GM21390 (cell line): ENCODE data around the gene CHRNA1.

Experiments
- ATAC-seq: cut with Tn5 transposase; IDR thresholded peaks from one replicate; pipeline ENCODE4 v1.9.1; 2021; ENCODE audit not compliant: unreplicated experiment

Gene CHRNA1

DNA sequence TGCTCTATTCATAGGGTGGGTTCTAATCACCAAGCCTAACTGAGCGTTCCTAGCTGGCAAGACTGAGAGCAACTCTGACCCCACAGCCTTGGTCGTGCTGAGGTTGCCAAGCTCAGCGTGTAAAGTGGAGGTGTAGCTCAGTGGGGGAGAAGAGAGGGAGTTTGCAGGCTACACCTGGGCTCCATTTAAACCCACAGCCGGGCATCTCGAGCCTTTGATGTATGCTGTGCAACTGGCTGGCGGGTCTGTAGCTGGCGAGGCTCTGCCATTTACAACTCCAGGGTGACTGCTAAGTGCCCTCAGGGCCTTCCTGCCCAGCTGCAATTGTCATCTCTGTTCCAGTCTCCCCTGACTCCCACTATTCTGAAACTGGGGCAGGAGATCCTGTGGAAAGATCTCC is 20.0 kb upstream of the CHRNA1 start:
- ATAC-seq: no peak

DNA sequence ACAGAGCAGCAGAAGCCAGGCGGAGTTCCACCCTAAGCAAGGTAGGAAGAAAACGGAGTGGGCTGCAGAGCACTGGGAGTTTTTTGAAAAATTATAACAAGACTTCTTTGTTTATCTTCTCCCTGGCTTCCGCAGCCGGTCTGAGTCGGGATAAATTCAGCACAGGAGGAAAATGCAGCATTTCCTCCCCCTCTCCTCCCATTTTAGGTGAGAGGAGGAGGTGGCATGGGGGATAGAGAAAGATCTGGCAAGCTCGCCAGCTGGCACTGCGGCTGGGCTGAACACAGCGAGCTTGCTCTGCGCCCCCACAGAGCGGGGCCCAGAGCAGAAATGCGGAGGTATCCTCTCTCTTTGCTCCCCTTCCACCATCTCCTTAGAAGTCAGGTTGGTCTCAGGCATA is 17.7 kb upstream of the CHRNA1 start:
- no peak for ATAC-seq

DNA sequence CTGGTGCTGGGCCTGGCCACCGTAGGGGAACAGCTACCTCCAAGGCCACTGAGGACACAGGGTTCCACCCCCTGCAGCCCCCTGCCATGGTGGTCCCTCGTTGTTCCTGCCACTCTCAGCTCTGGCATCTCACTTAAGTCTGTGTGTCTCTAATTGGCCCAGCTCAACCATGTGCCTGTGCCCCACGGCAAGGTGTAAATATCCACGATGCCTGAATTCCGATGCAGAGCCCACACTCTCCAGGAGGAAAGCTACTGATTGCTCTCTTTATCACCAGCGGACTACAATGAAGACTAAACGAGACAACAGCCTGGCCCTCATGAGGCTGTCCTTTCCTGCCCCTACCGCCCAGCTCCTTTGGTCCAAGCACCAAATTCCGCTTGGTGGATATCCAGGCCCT is 17.0 kb upstream of the CHRNA1 start:
- ATAC-seq: no peak

DNA sequence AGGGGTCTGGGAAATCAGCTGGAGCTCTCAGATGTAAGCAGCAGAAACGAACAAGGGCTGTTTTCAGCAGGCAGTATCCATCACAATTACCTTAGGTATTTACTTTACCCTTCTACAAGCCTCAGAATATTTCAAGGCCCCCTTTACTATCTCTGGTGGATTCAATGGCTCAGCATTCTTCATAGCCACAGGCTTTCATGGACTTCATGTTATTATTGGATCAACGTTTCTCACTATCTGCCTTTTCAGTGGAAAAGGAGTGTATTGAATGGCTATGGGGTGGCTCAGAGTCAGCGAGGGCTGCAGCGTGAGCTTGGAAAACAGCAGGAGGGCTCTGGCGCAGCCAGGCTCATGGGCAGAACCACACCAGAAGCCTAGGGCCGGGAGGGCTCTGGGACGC is 16.6 kb upstream of the CHRNA1 start:
- no peak for ATAC-seq

DNA sequence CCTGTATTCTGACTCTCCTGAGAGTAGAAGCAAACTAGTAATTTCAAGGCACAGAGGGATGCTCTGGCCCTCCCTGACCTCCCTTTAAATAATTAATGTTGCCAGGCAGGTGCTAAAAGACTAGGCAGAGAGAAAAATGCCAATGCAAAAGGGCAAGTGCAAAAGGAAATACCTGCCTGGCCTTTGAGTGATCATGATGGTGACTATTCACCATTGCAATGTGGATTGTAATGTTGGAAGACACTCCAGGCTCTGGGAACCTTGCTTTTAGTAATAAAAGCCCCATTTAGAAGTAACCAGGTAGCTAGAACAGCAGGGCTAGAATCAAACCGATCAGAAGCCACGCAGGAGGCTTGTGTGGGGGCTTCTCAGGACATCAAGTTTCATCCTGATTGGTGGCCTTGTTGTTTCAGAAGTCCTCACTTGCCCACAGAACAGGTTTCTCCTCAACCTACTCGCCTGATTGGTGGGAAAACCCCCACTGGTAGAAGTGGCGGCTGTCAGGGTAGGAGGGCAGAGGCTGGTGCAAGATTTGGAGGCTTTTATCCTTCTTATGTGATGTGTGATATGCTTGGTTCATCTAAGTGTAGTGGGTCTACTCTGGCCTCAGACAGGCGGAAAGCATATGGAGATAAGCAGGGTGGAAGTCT is 16.0 kb upstream of the CHRNA1 start:
- ATAC-seq: no peak

DNA sequence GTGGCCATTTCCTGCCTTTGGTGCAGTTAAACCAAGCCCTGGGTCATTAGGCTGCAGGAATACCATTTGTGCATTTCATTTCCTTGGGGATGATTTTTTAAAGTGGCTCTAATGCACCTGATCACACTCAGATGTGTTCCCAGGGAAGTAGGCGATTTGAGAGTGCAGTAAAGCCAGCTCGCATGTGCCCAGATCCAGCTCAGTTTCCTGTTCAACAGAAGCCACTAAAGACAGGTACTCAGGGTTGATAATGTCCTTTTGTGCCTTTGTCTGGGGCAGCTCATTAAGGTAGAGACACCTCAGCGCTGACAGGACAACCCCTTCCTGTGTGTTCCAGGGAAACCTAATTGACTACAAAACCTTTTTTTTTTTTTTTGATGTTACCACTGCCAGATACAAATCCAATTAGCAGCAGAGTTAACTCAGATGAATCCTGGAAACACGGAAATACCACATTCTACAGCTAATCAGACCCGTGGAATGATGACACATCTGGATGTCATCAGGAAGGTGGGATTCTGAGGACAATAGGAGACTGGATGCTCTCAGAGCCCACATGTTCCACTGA is 15.2 kb upstream of the CHRNA1 start:
- ATAC-seq: no peak

DNA sequence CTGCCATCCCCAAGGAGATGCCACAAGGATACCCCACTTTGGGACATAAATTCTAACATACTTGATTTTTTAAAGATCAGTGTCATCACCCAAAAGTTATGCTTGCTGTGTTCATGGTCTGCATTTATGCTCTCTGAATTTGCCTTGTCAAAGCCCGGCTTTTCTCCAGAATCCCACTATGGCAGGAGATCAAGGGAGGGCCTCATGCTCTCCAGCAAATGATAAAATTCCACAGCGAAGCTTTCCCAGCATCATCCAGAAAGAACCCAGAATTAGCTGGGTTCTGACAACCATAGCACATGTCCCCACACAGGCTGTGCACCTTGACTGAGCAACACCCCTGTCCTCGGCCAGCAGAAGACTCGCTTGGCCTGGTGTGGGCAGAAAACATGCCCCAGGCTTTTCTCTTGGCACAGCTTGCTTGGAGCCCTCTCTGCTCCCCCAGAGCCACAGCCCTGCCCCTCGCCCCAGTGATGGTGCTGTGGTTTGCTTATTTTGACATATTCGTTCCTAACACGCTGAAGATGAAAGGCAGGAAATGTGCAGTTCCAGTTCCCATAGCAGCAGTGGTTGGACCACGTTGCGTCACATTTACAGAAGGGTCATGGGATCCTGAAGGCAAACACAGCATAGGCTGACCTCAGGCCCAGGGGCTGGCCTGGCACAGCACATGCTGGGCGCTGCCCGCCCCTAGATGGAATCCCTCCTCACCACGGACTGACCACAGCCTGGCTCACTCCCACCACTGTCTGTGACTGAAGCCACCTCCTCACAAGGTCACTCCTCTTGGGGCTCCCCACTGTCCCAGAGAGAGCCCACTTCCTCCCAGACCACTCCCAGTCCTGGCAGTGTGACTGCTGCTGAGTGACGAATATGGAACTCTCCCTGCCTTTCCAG is 14.1 kb upstream of the CHRNA1 start:
- ATAC-seq: no peak

DNA sequence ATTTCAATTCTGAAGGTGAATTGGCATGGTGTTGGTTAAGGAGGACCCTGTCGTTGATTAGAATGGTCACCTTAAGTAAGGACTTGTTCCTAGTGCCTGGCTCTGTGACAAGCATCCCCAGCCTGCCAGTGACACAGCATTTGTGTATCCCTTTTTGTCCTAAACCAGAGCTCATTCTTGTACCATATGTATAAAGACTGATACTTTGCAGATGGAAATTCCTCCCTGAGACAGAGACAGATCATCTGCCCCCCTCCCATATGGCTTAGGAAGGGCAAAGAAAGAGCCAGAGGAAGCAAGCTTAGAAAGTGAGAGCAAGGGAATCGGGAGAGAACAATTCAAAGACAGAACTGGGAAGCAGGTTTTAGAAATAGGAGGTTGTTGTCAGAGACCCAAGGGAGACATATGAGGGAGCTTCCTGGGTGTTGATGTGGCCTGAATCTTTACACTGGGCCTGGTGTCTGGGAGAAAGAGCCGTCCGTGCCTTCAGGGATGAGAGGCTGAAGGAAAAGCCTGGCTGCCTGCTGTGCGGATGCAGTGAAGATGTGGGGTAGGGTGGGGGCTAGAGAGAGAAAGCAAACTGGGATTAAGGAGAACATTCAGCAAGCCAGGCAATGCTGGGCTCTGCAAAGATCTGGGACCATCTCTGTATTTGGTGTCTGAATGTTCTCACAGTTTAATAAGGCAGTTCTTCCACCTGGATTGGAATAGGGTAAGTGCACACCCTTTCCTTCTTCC is 13.2 kb upstream of the CHRNA1 start:
- no peak for ATAC-seq

DNA sequence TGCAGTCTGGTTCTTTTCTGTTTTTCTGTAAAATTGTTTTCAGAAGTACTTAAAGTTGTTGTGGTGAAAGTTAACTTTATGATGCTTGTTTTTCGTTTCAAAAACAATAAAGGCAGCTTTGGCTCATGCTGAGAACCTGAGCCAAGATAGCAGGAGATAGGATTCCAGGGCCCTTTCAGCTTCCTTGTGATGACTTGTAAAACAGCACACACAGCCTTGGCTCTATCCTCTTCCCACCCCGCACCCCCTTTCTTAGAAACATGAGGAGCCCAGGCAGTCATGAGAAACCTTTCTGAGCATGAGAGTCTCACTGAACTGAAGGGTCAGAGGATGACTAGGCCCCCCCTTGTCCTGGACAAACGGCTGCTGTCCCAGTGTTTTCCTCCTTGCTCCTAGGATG is 12.4 kb upstream of the CHRNA1 start:
- ATAC-seq: no peak

DNA sequence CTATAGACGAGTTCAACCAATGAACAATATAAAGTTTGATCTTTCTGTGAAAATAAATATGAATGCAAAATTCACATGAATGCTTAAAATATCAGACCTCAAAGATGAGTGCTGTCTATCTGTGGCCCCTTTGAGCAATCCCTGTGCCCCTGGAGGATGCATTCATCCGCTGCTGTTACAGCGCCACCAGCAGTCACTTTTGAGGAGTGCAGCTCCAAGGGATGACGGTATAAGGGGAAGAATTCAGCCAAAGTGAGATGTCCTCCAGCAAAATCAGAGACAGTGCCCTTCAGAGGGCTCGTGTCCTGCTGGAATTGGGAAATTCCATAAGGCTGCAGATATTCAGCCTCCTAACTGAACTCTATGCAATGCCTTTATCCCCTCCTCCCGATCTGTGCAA is 12.0 kb upstream of the CHRNA1 start:
- ATAC-seq: no peak

DNA sequence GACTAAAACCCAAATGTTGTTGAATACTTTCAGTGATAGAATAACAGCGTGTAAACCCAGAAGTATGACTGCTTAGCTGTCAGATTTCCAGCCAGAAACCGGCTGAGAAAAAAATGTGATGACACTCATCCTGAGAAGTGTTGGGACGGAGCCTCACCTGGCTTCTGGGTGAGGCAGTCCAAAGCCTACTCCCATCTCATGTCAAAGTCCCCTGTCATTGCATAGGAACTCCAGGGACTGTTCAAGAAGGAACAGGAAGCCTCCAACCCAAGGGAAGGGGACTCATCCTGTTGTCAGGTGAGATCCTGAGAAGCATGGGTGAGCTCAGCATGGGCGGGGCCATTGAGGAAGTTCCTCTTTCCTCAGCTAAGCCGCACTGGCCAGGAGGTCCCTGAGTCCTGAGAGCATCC is 11.3 kb upstream of the CHRNA1 start:
- ATAC-seq: no peak

DNA sequence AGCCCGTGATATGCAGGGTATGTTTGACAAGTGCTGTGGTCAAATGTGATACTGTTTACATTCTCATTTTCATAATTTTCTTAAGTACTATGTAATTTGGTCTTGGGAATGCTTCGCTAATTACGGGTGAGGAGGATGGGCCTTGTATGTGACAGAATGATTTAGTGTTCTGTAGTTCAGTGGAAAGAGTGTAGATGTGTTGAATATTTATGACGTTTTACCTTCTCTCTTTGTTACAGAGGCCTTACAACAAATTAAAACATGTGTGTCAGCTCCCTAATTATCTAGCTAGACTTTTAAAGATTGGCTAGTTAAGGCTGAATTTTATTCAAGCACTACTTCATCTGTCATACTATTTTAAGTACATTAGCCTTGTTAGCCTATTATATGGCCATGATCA is 10.6 kb upstream of the CHRNA1 start:
- no peak for ATAC-seq

DNA sequence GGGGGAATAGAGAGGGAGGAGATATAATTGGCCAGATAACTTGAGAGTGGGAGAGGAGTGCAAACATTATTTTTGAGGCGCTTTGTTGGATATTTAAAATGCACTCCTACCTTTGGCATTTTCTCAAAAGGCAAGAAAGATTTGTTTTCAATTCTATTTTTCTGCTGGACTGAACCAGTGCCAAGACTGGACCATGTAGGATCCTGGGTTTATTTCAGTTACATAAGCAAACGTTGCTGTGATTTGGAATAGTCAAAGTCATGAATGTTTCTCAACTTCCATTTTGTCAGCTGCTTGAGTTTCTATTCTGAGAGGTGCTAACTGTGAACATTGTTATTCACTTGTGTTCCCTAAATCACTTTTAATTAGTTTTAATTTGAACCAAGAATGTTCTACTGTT is 8.9 kb upstream of the CHRNA1 start:
- ATAC-seq: no peak

DNA sequence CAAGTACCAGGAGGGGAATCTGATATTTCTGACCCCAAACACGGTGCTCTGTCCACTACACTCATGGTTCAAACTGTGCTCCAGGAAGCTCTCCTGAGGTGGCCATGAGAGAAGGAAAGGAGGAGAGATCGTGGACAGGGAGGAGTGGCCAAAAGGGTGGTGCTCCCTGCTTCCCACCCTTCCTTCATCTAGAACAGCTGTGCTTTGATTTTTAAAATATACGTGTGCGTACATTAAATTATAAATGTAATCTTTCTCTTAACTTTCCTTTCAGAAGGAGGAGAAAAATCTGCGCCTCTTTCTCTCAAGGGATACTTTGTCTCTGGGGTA is 8.2 kb upstream of the CHRNA1 start:
- ATAC-seq: no peak

DNA sequence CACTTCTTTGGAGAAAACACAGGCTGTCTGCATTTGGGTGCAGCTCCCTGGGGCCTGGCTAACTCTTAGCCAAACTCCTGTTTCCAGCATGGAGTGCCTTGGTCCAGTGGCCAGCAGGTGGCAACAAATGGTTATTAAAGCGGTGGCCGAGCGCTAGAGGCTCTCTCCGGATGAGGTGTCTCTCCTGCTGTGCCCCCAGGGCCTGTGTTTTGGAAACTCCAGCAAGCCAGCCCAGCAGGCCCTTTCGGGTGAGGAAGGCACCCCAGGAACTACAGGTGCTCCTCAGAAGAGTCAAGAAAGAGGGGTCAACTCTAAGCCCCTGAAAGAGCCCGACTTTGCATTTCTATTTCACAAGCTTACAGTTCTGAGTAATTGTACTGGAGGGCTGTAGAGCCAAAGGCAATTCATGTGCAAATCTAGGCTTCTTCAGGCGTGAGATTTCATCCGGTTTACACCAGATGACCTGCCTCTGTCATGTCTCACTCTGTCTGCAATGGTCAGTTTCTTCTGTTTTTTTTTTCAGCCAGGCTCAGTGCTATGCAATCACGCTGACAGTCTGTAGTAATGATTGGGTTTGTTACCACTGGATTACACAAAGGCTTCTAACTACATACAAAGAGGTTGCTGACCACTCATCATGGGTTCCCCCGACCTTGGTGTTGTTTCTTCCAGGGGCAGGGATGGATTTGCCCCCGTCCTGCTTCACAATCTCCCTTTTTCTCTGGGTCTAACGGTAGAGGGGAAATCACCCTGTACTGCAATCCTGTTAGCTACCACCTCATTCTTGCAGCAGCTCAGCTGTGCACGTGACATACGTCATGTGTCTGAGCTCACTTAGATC is 7.6 kb upstream of the CHRNA1 start:
- peak; percentile 61 for ATAC-seq

DNA sequence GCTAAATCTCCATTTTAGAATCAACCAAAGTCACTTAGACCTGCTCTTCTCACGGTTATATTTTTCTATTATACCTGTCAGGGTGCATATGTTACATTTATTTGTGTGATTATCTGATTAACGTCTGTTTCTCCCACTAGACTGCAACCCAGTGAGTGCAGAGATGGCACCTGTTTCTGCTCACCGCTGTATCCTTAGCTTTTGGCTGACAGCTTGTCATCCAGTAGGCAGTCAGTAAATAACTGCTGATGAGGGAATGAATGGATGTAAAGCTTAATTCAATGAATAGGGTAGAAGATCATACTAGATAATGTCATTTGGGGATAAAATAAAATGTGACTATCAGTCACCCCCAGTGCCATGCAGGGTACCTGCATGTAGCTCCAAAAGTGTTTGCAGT is 6.9 kb upstream of the CHRNA1 start:
- ATAC-seq: no peak

DNA sequence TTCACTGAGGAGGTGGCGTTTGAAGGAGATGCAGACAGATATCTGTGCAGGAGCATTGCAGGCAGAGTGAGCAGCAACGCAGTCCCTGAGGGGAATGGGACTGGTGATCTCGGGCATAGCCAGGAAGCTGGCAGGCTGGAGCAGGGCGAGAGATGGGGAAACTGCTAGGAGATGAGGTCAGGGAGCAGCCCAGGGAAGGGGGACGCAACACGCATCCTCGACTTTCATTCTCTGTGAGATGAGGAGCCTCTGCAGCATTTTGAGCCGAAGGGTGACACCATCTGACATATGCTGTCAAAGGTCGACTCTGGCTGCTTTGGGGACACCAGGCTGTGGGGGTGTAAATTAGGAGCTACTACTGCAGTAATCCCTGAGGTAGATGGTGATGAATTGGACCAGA is 4.3 kb upstream of the CHRNA1 start:
- ATAC-seq: no peak

DNA sequence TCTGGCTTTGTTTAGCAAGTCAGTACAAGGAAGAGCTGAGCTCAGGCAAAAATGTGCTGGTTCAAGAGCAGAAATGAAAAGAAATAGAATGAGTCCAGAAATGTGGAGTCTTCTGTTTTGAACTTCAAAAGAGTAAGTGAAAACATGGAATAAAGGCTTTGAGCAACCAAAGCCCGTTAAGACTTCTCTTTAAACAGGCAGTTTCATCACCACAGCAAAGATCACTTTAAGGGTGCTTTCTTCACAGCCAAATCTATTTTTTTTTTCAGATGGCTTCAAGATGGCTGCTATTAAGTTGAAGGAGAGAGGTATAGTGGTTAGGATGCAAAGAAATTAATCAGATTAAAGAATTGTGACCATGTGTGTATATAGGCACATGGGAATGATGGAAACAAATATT is 2.0 kb upstream of the CHRNA1 start:
- no peak for ATAC-seq

DNA sequence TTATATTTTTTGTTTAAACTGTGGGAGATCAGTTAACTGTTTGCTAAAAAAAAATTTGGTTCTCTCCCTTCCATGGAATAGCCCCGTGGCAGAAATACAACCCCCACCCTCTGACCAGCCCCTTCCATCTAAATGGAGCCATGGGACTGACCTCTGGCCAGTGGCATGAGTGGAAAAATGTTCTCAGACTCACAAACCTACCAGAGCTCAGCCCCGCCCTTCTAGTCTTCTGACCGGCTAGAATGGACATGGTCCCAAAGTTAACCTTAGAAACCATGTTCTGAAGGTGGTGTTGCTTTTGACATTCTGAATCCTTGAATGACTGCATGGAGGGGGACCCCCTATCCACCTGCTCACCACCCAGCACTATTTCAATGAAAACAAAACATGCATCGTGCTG is 1.3 kb upstream of the CHRNA1 start:
- no peak for ATAC-seq

DNA sequence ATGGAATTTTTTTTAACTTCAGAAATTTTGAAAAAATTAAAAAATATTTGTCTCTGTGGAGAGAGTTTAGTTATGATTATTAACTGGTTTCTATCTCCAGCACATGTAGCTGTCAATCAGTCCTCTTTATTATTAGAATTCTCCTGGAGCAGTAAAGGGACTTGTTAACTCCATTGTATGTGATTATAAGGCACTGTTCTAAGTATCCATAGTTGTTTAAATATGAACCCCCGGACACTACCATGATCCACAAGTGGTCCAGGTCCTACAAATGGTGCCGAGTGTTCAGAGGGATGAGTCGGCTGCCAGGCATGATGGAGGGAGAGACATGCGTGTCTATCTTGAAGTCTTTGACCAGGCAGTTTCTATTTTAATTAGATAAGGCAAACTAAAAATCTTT is 492 bp downstream of the CHRNA1 start:
- ATAC-seq: no peak

DNA sequence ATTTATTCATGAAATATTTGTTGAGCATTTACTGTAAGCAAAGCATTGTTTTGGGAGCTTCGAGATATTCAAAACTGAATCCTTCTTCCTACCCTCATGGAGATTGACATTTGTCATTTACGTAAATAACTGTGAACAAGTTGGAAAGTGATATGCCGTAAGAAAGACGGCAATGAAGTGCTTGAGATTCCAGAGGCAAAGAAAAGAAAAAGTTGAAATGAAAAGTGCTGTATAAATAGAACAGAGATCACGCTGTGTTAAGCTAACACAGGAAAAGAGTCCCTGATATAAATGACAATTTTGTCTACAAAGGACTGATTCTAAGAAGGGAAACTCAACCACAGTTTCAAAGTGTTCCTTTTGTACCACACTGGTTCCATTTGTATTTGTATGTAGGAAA is 1.8 kb downstream of the CHRNA1 start:
- no peak for ATAC-seq
